Activated naive CD4-positive, alpha-beta T cell treated with anti-CD3 and anti-CD28 coated beads for 36 hours (primary cell): ENCODE data around the gene IL15RA. TPM values are rescaled to one million over a fixed set of nuclear protein-coding genes. Genes with fewer than 3 reads are reported as not detected.
"Not testable (repeated sequence)": the region's sequence is repeated elsewhere in the genome, so short reads cannot be mapped to it uniquely, and the experiment has no call there.

Source experiments
- CTCF ChIA-PET: fragments of 350-600 bp; sonication (Branson Sonifier 250); formaldehyde crosslinking; loops from one replicate; lab custom pipeline; 2021; ENCODE audit warnings: antibody characterized with exemption; lab: Charles Lee
- DNase-seq: peaks from one replicate; pipeline ENCODE4 v3.0.0-alpha.2; 2020
- H3K27ac Mint-ChIP-seq: one replicate; pipeline ENCODE4 v1.8.0; 2021; ENCODE audit warnings: mild to moderate bottlenecking, mixed read lengths
- H3K27me3 Mint-ChIP-seq: one replicate; pipeline ENCODE4 v1.8.0; 2021; ENCODE audit warnings: low read depth, mixed read lengths
- H3K36me3 Mint-ChIP-seq: one replicate; pipeline ENCODE4 v1.8.0; 2021; ENCODE audit warnings: low read depth, mixed read lengths
- H3K4me1 Mint-ChIP-seq: one replicate; pipeline ENCODE4 v1.8.0; 2021; ENCODE audit warnings: low read depth, mixed read lengths
- H3K4me3 Mint-ChIP-seq: one replicate; pipeline ENCODE4 v1.8.0; 2021; ENCODE audit warnings: mild to moderate bottlenecking, moderate library complexity, mixed read lengths
- H3K9me3 Mint-ChIP-seq: one replicate; pipeline ENCODE4 v1.8.0; 2021; ENCODE audit warnings: mixed read lengths
- intact Hi-C: fragments of 100-400 bp; cut with micrococcal nuclease; formaldehyde crosslinking; loops from one replicate; pipeline ENCODE4 v1.15.1; 2023
- total RNA-seq, 2 experiments: library from RNA; stranded (reverse); gene quantifications; one replicate each; pipeline ENCODE4 v1.2.3, GENCODE V29; 2021

Gene IL15RA
- total RNA-seq, 2 experiments from 2014 or later, result 14.7 to 16.3 TPM

DNA sequence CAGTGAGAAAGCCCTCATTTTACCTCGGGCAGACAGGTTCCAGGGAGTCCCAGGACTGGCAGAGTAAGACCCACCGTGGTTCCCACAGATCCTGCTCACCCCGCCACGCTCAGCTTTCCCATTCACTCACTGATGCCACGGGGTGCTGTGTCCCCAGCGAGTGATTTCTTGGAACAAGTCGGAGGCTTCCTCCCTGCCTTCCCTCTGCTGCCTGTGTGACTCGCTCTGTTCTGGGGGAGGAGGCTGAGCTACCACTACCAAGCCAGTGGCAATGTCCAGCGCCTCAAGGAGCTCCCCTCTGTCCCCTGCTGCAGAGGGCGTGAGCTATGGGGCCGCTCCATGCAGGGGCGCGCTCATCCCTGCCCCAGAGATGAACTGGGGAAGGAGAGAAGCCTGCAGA is 12.6 kb downstream of the IL15RA start:
- intact Hi-C loops, result no loop called here
- Mint-ChIP-seq H3K9me3 (no peaks in the 10 kb centered on the region), H3K36me3 (peaks cover 19% of the 10 kb centered on the region), H3K27ac (no peak overlapping the region), H3K27me3 (no peaks in the 10 kb centered on the region), H3K4me1 (no peaks in the 10 kb centered on the region), H3K4me3 (no peak overlapping the region)
- CTCF ChIA-PET, result interaction anchor here (0.7 kb wide), 1 partner anchor 87 kb away, joined by 3 read pairs; no protein-coding TSS in a partner anchor
- DNase-seq, result no peak

DNA sequence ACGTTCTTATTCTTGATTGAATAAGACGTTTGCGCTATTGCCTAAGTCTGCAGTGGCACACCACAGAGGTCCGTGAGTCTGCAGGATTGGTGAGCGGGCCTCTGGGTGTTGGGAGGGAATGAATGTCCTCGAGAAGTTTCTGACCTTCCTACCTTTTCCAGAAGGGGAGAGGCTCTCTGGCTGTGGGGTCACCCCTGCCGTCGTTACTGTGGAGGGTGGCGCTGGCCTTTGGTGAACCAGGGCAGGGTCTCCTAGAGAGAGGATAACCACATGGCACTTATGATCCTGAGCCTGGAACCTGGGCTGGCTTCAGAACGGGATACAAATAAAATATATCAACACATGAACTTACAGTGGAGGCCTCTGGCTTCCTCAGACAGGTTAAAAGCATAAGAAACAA is 13.8 kb downstream of the IL15RA start:
- no peaks in the 10 kb centered on the region for H3K27me3 Mint-ChIP-seq

DNA sequence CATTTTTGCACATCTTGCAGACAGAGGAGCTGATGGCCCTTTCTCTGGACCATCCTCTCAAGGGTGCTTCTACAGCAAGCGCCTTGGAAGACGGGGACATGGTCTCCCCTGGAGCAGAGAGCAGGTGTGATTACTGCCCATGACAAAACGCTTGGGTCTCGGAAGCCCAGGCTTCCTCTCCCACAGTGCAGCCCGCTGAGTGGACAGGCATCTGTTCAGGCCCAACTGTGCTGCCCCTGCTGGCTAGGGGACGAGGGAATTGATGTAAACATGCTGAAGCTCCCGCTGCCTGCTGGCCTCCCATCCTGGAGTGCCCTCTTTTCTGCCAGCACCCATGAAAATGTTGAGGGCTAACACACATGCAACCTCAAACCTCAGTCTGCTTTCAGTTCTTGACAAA is 14.3 kb downstream of the IL15RA start:
- Mint-ChIP-seq H3K4me1 (no peaks in the 10 kb centered on the region), H3K4me3 (no peak overlapping the region), H3K9me3 (no peaks in the 10 kb centered on the region), H3K36me3 (peaks cover 26% of the 10 kb centered on the region), H3K27me3 (no peaks in the 10 kb centered on the region), H3K27ac (no peak overlapping the region)
- no peak for DNase-seq
- intact Hi-C loops, result no loop called here
- CTCF ChIA-PET, result no interaction called here

More for the DNA sequence above, 13.8 kb downstream of the IL15RA start:
- CTCF ChIA-PET, result no interaction called here
- no peaks in the 10 kb centered on the region for H3K4me1 Mint-ChIP-seq
- H3K9me3 Mint-ChIP-seq, result no peaks in the 10 kb centered on the region
- DNase-seq, result no peak
- peaks cover 24% of the 10 kb centered on the region for H3K36me3 Mint-ChIP-seq
- intact Hi-C loops, result no loop called here
- no peak overlapping the region for H3K27ac Mint-ChIP-seq
- H3K4me3 Mint-ChIP-seq, result no peak overlapping the region

DNA sequence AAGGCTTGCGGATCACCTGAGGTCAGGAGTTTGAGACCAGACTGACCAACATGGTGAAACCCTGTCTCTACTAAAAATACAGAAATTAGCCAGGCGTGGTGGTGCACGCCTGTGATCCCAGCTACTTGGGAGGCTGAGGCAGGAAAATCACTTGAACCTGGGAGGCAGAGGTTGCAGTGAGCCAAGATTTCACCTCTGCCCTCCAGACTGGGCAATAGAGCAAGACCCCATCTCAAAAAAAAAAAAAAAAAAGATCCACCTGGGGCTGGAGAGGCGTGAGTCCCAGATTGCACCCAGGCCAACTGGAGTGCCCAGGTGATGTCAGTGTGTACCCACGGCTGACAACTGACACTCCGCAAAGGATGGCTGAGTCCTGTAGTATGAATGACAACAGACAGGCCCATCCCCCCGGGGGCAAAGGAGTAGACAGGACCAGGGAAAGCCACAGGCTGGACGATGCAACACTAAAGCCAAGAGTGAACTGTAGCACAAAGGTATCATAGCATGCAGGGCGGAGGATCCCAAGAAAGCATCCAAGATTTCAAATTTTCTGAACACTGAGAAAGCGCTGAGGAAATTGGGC is 14.9 kb downstream of the IL15RA start:
- H3K4me3 Mint-ChIP-seq, DNase-seq, H3K9me3 Mint-ChIP-seq, intact Hi-C loops, H3K27me3 Mint-ChIP-seq, H3K27ac Mint-ChIP-seq, H3K4me1 Mint-ChIP-seq, CTCF ChIA-PET: not testable (repeated sequence)
- peaks cover 29% of the 10 kb centered on the region for H3K36me3 Mint-ChIP-seq

DNA sequence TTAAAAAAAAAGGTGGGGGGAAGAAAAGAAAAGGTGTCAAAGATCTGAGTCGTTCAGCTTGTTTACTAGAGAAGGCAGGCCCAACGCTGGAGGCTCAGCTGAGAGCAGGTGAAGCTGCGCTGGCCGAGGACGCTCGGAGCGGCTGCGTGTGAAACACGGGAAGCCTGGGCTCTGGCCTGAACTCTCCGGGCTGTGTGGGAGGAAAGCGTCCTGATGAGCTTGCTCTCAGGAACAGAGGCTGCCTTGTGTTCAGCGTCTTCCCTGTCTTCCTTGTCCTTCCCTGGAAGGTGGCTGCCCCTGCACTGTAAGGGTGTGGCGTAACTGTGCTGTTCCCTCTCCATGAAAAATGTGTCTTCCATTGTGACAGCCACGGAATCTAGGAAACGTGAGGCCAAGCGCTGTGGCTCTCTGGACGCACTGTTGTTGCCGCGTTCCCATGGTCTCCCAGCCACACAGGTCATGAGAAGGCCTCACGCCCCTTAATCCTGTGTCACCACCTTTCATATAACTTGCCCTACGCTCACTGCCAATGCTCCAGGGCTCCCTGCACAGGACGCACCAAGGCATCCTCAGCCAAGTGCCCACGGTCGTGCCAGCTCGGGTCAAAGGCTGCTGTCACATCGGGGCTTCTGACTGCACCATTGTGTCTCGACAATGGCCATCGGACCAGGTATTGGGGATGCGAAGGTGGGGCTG is 15.8 kb downstream of the IL15RA start:
- Mint-ChIP-seq H3K27ac (no peak overlapping the region), H3K9me3 (no peaks in the 10 kb centered on the region), H3K4me3 (no peak overlapping the region), H3K4me1 (no peaks in the 10 kb centered on the region), H3K27me3 (no peaks in the 10 kb centered on the region), H3K36me3 (peaks cover 29% of the 10 kb centered on the region)
- intact Hi-C loops, result no loop called here
- CTCF ChIA-PET, result no interaction called here
- DNase-seq, result no peak

DNA sequence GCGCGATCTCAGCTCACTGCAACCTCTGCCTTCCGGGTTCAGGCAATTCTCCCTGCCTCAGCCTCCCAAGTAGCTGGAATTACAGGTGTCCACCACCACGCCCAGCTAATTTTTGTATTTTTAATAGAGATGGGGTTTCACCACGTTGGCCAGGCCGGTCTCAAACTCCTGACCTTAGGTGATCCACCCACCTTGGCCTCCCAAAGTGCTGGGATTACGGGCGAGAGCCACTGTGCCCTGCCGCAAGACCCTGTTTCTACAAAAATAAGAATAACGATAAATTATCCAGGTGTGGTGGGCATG is 16.4 kb downstream of the IL15RA start:
- H3K4me3 Mint-ChIP-seq, H3K27me3 Mint-ChIP-seq, H3K4me1 Mint-ChIP-seq, DNase-seq, H3K27ac Mint-ChIP-seq, intact Hi-C loops, CTCF ChIA-PET, H3K9me3 Mint-ChIP-seq: not testable (repeated sequence)
- H3K36me3 Mint-ChIP-seq, result peaks cover 29% of the 10 kb centered on the region

DNA sequence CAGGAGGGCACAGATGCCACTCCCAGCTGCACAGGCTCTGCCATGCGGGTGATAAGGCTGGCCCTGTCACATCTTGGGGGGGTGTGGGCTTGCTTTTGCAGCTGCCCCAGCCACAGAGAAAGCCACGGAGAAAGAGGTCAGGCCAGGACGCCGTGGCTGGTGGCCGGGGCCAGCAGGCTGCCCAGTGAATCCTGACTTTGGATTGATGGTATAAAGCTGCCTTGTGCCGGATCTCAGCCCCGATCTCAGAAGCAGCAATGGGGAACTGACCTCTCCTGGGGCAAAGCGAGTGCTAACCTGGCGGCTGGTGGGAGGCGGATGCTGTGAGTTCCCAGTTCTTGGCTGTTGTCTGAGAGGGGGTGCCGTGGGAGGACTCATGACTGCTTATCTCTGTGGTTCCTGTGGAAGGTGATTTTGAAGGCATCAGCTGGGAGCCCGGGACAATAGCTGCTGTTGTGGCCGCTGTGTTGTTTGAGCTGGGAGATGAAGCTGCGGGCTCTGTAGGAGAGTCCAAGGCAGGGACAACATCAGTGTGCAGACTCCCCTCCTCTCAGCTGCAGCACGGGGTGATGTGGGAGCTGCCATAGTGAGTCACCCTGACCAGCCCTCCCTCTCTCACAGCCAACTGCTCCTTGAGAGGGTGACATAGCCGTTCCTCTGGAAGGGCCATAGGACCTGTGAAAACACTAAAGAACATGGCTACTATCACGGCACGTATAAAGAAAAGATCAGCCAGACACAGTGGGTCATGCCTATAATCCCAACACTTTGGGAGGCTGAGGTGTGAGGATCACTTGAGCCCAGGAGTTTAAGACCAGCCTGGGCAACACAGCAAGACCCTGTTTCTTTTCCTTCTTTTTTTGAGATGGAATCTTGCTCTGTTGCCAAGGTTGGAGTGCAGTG is 17.0 kb downstream of the IL15RA start:
- intact Hi-C loops, result no loop called here
- CTCF ChIA-PET, result interaction anchor here (0.6 to 0.7 kb wide), 2 partner anchors 15 to 72 kb away, joined by 4 read pairs; no protein-coding TSS in a partner anchor
- DNase-seq, result no peak
- H3K4me1 Mint-ChIP-seq, result no peaks in the 10 kb centered on the region
- H3K27me3 Mint-ChIP-seq, result no peaks in the 10 kb centered on the region
- no peak overlapping the region for H3K4me3 Mint-ChIP-seq
- H3K9me3 Mint-ChIP-seq, result no peaks in the 10 kb centered on the region
- H3K36me3 Mint-ChIP-seq, result peaks cover 28% of the 10 kb centered on the region
- no peak overlapping the region for H3K27ac Mint-ChIP-seq

DNA sequence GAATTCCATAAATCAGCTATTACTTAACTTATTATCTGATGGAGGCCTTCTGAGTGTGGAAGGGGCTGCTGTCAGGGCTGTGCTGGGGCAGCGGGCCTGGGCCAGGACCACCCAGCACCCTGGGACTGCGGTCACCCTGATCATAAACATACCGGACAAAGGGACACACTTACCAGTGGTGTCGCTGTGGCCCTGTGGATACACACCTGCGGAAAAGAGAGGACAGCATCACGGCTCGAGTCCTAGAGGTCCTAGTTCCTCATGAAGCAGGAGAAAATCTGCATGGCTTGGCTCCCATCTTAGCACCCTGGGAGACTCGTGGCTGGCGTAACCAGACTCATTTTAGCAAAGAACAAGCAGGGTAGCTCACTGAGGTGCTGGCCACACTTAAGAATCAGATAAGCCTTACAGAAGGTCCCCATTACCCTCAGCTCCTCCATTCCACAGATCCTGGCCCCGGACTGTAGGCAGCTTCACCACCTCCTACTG is 17.7 kb downstream of the IL15RA start:
- CTCF ChIA-PET, result interaction anchor here (0.6 to 1.5 kb wide), 4 partner anchors 15 to 127 kb away, joined by 3 to 7 read pairs (median 4); no protein-coding TSS in a partner anchor
- Mint-ChIP-seq H3K27me3 (no peaks in the 10 kb centered on the region), H3K4me1 (no peaks in the 10 kb centered on the region), H3K27ac (no peak overlapping the region), H3K4me3 (no peak overlapping the region), H3K36me3 (peaks cover 25% of the 10 kb centered on the region), H3K9me3 (no peaks in the 10 kb centered on the region)
- no peak for DNase-seq
- intact Hi-C loops, result no loop called here

DNA sequence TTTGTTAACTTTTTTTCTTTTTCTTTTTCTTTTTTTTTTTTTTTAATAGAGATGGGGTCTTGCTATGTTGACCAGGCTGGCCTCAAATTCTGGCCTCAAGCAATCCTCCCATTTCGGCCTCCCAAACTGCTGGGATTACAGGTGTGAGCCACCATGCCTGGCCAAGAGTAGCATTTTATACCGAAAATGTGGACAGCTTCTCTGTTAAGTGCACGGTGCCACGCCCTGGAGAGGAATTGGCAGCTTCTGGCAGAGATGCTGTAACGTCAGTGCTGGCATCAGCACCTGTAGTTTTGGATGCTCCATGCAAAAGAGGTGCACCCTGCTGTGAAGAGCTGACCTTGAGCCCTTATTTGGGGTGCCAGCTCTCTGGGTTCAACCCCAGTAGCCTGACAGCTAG is 18.2 kb downstream of the IL15RA start:
- Mint-ChIP-seq H3K36me3 (peaks cover 25% of the 10 kb centered on the region), H3K27ac (no peak overlapping the region), H3K4me3 (no peak overlapping the region), H3K27me3 (no peaks in the 10 kb centered on the region), H3K4me1 (no peaks in the 10 kb centered on the region), H3K9me3 (no peaks in the 10 kb centered on the region)
- CTCF ChIA-PET, result interaction anchor here (0.6 to 1.5 kb wide), 3 partner anchors 61 to 127 kb away, joined by 3 to 7 read pairs (median 4); no protein-coding TSS in a partner anchor
- intact Hi-C loops, result no loop called here
- DNase-seq, result no peak

DNA sequence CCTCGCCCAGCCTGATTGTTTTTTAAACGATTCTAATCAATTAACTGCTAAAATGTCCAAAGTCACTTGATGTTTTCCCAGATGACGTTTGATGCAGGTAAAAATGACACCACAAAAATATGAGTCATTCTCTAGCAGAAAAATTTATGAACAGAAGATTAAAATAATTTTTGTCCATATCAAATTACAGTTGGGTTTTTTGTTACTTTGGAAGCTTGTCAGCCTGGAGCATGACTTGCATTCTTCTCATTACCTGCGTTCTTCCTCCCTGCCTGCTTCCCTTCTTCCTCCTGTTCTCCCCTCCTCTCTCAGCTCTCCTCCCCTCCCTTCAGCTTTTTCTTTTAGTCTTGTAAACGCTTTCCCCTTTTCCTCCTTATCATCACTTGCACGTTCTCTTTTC is 18.7 kb downstream of the IL15RA start:
- Mint-ChIP-seq H3K27ac (no peak overlapping the region), H3K27me3 (no peaks in the 10 kb centered on the region), H3K4me3 (no peak overlapping the region), H3K9me3 (no peaks in the 10 kb centered on the region), H3K4me1 (no peaks in the 10 kb centered on the region), H3K36me3 (peaks cover 25% of the 10 kb centered on the region)
- intact Hi-C loops, result no loop called here
- CTCF ChIA-PET, result interaction anchor here (1.5 kb wide), 1 partner anchor 128 kb away, joined by 3 read pairs; no protein-coding TSS in a partner anchor
- no peak for DNase-seq

DNA sequence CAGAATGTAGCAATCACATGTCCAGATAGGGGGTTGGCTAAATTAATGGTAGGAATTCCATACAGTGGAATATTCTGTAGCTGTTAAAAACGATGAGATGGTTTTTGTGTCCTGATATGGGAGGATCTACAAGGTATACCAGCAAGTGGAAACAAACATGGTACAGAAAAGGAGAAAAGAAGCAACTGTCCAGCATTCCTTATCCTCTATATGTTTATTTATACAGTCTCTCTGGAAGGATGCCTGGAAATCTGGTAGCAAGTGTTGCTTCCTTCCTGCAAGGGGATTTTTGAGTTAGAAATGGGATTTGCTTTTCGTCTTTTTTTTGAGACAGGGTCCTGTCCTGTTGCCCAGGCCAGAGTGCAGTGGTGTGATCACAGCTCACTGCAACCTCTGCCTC is 19.3 kb downstream of the IL15RA start:
- no peak overlapping the region for H3K27ac Mint-ChIP-seq
- peaks cover 26% of the 10 kb centered on the region for H3K36me3 Mint-ChIP-seq
- H3K27me3 Mint-ChIP-seq, result no peaks in the 10 kb centered on the region

More for the DNA sequence above, 19.3 kb downstream of the IL15RA start:
- no peak overlapping the region for H3K4me3 Mint-ChIP-seq
- intact Hi-C loops, result no loop called here
- CTCF ChIA-PET, result interaction anchor here (1.5 kb wide), 1 partner anchor 128 kb away, joined by 3 read pairs; no protein-coding TSS in a partner anchor
- DNase-seq, result no peak
- H3K9me3 Mint-ChIP-seq, result no peaks in the 10 kb centered on the region
- no peaks in the 10 kb centered on the region for H3K4me1 Mint-ChIP-seq
